ENCODE measurements around the gene ANXA4.
"Not testable (repeated sequence)": the region's sequence is repeated elsewhere in the genome, so short reads cannot be mapped to it uniquely, and the experiment has no call there.

ANXA4 gene

DNA sequence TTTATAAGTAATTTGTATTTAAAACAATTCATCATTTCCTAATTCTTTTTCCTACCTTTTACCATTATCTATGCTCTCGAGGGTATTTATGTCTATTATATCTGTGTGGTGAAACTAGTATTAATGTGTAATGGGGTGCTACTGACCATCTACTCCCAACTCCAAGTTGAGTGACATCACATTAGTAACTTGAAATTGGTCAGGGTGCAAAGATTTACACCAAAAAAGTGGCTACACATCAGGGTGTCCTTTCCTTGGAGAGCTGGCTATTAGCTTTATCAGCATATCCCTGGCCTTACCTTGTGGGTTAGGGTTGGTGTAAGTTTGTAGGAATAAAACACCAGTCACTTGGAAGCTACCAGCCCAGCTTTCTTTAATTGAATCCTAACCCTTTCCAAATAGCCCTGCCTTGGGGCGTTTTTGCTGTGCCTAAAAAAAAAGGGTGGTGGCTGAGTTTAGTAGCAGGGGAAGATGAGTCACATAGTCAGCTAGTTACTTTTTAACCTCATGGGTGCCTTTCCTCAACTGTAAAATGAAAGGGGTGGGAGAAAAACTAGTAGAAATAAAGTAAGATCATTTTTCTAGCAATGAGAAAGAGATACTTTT, 14.0 kb downstream of the ANXA4 start:
- DNase-seq (ENCODE audit: low read depth), result no peak

DNA sequence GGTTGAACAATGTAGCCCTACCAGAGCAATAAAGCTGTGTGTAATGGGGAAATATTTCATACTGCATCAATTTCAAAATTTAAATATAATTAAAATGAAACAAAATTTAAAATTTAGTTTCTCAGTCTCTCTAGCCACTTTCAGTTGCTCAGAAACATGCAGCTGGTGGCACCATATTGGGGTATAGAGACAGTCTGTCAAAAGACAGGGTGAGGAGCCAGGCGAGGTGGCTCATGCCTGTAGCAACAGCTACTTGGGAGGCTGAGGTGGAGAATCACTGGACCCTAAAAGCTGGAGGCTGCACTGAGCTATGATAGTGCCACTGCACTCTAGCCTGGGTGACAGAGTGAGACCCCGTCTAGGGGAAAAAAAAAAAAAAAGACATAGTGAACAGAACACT, 20.1 kb downstream of the ANXA4 start:
- DNase-seq (ENCODE audit: low read depth), result no peak

DNA sequence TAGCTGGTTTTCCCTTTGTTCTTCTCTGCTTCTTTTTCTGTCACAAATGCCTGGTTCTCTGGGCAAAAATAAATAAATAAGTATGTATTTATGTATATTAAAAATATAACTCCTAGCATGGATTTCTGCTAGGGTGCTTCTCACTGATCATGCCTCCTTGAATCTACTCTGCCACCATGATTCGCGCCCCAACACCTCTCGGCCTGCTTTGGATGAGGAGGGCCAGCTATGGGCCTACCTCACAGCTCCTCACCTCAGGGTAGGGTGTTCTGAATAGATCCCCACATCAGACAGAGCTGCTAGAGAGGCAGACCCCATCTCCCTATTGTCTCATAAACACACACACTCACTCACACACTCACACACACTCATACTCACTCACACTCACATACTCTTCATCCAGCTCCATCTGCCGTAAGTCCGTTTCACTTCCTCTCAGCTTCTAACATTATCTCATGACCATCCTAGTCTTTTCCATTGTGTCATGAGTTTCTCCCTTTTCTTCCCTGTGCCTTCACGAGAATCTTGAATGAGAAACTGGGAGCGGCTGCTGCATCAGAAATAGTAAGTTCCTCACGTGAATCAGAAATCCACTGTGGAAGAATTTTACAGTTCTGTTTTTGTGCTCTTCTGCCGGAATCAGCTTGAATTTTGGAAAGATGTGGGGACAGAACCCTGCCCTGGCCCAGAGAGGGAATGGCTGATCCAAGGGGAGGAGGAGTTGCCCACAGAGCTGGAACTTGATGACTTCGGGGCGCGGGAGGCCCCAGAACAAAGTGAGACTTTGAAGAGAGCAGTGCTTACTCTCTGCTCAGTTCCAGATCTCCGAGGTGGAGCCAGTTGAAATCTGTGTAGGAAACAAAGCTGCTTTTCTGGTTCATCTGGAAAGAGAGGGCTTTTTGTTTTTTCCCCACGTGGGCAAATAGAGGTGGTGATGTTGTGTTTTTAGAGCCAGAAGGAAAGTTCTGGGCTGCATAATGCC, 20.9 kb downstream of the ANXA4 start:
- no peak for DNase-seq (ENCODE audit: low read depth)

DNA sequence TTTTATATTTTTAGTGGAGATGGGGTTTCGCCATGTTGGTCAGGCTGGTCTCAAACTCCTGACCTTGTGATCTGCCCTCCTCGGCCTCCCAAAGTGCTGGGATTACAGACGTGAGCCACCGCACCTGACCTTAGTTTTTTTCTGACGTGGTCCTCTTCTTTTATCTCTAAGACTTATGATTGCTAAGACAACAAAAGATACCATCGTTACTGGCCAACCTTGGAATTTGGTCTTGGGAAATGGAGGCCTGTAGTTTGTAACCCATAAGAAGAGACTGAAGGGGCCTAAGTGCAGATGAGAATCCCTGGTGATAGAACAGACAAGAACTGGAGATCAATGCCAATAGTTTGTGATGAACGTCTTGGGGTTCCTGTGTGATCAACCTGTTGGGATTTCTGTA, 21.9 kb downstream of the ANXA4 start:
- DNase-seq (ENCODE audit: low read depth), result not testable (repeated sequence)

DNA sequence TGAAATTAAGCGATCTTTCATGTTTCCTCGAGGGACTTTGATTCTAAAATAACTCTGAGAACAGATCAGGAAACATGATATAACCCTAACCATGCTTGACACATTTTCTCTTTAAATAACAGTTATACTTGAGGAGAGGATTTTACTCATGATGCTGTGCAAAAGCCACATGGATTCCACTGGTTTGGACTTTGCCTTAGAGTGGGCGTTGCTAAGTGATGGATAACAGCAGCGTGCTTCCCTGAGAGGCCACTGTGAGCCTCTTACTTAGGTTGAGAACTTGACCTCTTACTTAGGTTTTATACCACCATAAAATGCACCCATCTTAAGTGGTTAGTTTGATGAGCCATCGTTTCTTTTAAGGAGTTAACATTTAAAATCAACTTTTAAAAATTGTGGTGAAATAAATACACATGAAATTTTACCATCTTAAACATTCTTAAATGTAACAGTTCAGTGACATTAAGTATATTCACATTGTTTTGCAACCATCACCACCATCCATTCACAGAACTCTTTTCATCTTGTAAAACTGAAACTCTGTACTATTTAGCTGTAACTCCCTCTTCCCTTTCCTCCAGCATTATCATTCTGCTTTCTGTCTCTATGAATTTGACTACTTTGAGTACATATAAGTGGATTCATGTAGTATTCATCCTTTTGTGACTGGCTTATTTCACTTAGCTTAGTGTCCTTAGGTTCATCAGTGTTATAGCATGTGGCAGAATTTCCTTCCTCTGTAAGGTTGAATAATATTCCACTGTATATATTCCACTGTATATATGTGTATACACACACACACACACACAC, 22.6 kb downstream of the ANXA4 start:
- DNase-seq (ENCODE audit: low read depth), result no peak

DNA sequence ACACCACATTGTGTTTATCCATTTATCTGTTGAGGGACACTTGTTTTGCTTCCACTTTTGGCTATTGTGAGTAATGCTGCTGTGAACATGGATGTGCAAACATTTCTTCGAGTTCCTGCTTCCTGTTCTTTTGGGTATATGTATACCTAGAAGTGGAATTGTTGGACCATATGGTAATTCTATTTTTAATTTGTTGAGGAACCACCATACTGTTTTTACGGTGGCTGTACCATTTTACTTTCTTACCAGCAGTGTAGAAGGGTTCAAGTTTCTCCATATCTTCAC, 23.1 kb downstream of the ANXA4 start:
- no peak for DNase-seq (ENCODE audit: low read depth)

DNA sequence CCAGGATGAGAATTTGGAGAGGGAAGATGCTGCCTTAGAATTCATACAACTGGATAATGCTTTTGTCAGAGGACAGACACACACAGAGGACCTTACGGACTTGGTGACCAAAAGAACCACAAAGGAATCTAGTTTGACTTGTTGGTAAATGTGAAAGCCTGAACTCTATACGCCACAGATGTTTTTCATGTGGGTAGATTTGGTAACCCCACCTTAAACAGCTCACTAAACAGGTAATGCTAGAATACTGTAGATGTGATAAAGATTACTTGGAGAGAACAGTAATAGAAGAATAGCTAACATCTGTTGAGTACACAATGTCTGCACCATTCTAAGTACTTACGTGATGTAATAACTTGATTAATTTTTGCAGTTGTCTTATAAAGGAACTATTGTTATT, 24.1 kb downstream of the ANXA4 start:
- no peak for DNase-seq (ENCODE audit: low read depth)

DNA sequence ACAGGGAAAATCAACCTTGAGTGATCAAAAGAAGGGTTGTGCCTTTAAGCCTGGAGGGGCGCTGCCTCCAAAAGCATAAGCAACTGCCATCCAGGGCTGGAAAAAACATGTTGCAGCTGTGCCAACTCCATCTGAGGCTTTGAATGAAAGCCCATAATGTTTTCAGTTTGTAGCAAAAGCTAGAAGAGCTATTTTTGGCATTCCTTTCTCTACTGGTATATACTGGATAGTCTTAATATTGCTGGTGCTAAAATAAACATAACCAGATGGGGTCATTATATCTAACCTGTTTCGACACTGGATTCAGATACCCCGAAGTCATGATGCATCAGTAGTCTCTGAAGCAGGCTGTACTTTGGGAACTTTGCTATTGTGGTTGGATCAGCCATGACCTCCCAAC, 25.1 kb downstream of the ANXA4 start:
- no peak for DNase-seq (ENCODE audit: low read depth)

DNA sequence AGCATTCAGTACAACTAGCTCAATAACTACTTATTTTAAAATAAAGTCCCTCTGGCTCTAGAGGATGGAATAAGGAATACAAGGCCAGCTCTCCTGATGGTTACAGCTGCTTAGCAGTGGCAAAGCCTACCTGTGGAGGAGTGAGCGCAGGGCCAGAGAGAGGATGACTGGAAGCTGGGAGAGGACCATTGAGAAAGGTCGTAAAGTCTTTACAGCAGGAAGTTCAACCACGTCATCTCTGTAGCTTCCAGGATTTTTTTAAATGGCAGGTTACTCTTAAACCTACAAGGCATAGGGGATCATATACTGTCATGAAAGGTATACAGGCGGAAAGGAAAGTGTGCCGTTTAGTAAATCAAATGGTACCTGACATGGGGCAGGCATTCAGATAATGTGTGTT, 26.3 kb downstream of the ANXA4 start:
- DNase-seq (ENCODE audit: low read depth), result no peak

DNA sequence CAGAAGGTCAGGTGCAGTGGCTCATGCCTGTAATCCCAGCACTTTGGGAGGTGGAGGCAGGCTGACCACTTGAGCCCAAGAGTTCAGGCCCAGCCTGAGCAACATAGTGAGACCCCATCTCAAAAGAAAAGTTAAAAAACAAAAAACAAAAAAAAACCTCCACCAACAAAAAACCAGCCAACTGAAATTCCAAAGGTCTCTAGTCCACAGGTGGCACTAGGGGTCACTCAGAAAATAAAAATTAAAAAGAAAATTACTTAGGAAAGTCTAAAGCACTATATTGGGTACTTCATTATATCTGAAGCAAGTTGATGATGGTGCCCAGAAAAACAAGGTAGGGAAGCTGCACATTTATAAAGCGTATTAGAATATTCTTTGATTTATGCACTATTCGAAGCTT, 26.9 kb downstream of the ANXA4 start:
- no peak for DNase-seq (ENCODE audit: low read depth)

DNA sequence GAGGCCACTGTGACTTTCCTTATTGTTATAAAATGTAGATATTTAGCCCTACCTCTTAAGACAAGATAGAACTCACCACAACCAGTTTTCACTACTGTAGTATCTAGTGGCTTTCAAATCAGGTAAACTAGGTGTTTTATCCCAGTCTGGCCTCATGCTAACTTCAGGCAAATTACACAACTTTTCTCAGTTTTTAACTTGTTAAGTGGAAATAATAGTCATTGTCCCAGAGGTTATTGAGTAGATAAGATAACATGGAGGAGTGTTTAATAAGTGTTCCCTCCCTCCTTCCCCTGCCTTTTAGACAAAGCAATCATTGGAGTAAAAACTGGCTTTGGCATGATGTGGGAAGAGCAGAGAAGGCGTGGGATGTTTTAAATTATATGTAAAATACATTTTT, 27.3 kb downstream of the ANXA4 start:
- no peak for DNase-seq (ENCODE audit: low read depth)

DNA sequence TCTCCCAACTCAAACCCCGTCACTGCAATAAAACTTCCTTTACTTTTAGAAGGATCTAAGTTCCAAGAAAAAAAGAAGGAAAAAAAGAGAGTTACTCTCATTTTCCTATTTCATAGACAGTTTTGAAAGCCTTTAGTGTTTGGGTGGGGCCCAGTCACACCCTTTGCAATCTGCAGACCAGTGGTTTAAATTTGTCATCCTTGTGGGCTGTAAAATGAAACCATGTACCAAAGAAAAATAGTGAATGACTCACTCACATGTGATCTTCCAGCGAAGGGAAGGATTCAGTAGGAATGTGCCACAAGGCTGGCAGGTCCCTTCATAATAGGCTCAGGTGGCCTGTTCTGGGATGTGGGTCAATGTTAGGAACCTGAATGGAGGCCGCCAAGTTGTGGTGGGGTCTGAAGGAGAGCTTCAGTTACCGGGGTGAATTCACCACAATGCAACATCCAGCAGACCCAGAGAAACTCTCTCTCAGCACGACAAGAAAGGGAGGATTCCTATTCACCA, 28.3 kb downstream of the ANXA4 start:
- DNase-seq (ENCODE audit: low read depth), result no peak

DNA sequence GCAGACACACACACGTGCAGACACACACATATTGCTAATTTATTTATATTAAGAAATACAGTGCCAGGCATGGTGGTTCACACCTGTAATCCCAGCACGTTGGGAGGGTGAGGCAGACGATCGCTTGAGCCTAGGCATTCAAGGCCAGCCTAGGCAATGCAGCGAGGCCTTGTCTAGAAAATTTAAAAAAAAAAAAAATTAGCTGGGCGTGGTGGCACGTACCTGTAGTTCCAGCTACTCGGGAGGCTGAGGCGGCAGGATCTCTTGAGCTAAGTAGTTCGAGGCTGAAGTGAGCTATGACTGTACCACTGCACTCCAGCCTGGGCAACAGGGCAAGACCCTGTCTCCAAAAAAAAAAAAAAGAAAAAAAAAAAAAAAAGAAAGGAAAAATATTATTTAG, 28.8 kb downstream of the ANXA4 start:
- DNase-seq (ENCODE audit: low read depth), result no peak

DNA sequence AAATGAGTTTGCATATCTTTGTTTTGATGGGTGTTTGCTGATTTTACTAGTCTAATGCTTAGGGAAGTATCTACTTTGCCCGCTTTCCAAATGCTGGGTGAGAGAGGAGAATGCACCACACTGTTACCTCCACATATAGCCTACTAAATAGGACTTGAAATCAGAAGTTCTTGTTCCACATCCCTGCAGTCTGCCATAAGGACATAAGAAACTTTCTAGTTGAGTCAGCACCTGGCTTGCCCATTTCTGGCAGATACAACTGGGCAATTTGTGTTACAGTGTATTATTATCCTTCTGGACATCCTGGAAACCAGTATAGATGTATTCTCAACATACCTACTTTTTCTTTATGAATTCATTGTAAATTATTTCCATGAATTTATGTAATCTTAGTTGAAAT, 29.5 kb downstream of the ANXA4 start:
- DNase-seq (ENCODE audit: low read depth), result no peak

DNA sequence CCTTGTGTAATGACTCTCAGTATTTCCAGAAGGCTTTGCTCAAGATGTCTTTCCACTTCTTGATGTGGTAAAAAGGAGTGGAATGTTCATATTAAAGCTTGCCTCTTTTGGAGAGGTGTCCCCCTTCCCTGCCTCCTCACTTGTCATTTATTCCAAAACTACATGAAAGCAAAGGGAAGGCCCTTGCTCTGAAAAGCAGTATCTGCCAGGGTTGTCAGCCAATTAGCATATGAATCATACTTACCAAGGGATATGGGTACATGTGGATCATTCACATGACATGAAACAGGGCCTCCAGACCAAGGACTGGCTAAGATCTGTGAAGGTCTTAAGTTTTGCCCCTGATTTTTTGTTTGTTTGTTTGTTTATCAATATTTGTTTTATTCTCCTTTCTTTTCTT, 31.3 kb downstream of the ANXA4 start:
- DNase-seq (ENCODE audit: low read depth), result no peak

DNA sequence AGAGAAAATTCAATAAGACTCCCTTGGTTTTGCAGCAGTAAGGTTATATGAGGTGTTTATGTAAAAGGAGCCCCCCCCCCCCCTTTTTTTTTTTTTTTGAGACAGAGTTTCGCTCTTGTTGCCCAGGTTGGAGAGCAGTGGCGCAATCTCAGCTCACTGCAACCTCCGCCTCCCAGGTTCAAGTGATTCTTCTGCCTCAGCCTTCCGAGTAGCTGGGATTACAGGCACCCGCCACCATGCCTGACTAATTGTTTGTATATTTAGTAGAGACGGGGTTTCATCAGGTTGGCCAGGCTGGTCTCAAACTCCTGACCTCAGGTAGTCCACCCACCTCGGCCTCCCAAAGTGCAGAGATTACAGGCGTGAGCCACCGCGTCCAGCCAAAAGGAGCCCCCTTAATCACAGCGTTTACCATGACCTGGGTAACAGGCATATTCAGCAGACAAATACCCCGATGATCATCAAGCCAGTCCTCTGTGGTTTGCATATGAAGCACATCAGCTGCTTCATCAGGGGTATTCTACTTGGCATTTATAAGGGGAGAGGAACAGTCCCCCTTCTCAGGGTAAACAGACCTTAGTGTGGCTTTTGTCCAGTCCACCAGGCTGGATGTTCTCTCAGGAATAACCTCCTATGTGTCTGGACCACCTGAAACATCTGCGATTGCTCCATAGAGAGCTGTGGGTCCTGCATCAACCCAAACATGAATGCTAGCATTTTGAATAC, 32.5 kb downstream of the ANXA4 start:
- DNase-seq (ENCODE audit: low read depth), result not testable (repeated sequence)

DNA sequence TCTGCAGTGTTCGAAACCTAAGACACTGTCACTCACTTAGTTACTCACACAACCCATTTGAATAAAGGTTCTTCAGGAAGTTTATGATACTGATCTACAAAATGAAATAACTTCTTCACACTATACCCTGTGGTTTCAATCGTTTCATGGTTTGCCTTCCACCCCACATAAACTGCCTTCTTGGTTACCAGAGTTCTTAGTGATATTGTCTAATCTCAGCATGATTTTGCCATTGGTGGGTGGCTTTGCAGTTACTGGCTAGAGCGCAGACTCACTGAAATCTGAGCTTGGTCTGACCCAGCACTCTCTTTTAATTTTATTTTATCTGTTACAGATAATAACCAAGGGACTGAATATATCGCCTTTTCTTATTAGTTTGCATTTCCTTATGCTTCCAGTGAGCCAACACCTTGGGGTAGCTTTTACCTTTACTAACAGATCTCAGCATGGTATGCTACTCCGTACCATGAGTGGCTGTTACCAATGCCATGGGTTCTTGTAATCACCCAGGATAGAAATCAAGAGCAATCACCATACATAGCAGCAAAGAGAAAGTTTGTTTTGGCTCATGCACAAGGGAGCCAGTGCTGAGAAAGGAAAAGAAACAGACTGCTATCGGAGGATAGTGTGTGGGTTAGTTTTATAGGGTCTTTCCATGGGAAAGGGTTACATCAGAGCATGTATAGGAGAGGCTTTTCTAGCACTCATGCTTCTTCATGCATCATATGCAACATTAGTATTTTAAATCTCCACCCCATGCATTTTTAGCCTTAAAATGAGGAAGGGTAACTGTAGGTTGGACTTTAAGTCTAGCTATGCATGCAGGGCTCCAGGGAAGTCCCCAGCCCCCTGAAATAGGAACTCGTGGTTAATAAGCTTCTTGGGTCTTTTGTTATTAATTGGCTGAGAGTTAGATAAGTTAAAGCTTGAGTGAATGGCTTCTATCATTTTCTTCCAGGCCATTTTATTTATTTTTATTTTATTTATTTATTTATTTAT, 33.3 kb downstream of the ANXA4 start:
- no peak for DNase-seq (ENCODE audit: low read depth)

DNA sequence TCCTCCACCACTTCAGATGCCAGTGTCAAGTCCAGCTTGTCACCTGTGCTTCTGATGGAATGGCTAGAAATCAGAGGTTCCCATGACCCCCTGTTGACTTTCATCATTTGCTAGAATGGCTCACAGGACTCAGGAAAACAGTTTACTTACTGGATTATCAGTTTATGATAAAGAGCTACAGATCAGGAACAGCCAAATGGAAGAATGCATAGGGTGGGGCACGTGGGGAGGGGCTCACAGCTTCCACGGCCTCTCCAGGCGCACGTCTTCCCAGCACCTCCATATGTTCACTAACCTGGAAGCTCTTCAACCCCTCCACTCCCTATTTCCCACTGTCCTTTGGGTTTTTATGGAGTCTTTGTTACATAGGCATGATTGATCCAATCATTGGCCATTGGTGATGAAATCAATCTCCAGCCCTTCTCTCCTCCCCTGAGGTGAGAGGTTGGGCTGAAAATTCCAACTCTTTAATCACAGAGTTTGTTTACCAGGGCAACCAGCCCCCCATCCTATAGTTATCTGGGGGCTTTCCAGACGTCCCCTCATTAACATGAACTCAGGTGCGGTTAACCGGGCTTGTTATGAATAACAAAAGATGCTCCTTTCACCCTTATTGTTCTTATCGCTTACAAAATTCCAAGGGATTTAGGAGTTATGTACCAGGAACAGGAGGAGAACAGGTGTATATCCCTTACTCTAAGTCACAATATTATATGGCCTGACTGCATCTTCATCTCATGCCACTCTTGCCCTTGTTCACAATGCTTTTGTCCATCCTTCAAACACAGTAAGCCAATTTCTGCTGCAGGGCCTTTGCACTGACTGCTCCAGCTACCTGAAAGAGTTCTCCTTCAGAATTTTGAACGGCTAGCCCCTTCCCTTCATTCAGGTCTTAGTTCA, 35.2 kb downstream of the ANXA4 start:
- DNase-seq (ENCODE audit: low read depth), result no peak

DNA sequence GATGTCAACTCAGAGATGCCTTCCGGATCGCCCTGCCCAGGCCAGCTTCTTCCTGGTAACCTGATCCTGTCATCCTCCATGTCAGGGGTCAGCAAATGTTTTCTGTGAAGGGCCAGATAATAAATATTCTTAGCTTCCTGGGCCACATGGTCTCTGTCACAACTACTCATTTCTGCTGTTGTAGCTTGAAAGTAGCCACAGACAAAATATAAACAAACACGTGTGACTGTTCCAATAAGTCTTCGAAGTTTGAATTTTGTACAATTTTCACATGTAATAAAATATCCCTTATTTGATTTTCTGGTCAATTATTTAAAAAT, 35.8 kb downstream of the ANXA4 start:
- no peak for DNase-seq (ENCODE audit: low read depth)

All from stimulated activated CD8-positive, alpha-beta memory T cell treated with anti-CD3 and anti-CD28 coated beads, Interleukin-15, amount 100 ng/mL, for 24 hours (primary cell).